ENCODE measurements around the gene NR4A3. TPM values are rescaled to one million over a fixed set of nuclear protein-coding genes. Genes with fewer than 3 reads are reported as not detected.

Gene NR4A3
- total and polyA plus RNA-seq, 2 experiments from 2014 or later, result 0.10 to 0.17 TPM

DNA sequence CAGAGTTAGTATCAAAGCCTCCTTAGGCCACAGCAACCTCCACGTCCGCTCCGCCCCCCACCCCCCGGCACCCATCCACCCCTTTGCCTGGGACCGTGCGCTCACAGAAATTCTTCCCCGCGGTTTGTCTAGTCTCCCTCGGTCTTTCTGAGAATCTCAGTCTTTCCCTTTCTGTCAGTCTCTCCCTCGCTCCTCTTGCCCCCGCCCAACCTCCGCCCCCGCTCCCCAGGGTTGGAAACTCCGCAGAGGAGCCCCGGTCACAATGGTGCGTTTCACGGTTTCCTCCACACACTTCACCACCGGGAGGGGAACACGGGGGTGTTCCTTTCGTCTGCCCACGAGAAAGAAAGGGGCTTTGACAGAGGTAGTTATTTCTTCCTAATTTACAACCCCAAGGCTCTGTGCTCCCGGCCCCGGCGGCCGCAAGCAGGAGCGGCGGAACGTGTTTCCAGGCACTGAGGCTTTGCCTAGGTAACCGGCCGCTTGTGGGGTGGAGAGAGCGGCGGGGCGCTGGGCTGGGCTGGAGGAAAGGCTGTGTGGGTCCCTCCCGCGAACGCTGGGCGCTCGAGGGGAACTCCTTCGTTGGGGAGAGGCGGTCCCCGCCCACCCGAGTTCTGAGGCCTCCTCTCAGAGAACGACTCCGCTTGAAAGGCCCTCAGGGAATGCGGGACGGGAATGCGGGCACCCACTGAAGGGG lies 2.1 kb downstream of the NR4A3 start:
- Mint-ChIP-seq H3K4me3 (peak overlapping the region; percentile 71), H3K27me3 (ENCODE audit: insufficient read depth, low read depth, poor library complexity) (peaks cover 88% of the 10 kb centered on the region), H3K27ac (no peak overlapping the region), H3K9me3 (peaks cover 5% of the 10 kb centered on the region; the same call in 1 of the 3 replicates), H3K36me3 (ENCODE audit: low read depth) (no peaks in the 10 kb centered on the region; the same call in 2 of the 3 replicates), H3K4me1 (peaks cover 37% of the 10 kb centered on the region)
- Histone ChIP-seq H3K27ac (ENCODE audit: low read depth) (no peak overlapping the region), H3K4me2 (peak overlapping the region; percentile 93), H3K4me1 (ENCODE audit: insufficient read depth) (peaks cover 41% of the 10 kb centered on the region), H3K9me2 (ENCODE audit: insufficient read depth) (no peaks in the 10 kb centered on the region), H4K20me1 (replicated peaks; ENCODE audit: insufficient read depth) (peaks cover 16% of the 10 kb centered on the region), H3F3A (replicated peaks; ENCODE audit: low read depth) (peaks cover 26% of the 10 kb centered on the region), H2AFZ (peak overlapping the region; percentile 98), H3K79me2 (replicated peaks; ENCODE audit: insufficient read depth) (0 out of 2 replicates have a peak, but pooled peaks cover 1% of the 10 kb centered on the region), H3K4me3 (peak overlapping the region; percentile 78), H3K27me3 (ENCODE audit: insufficient read depth) (peaks cover 88% of the 10 kb centered on the region), H3K36me3 (ENCODE audit: insufficient read depth) (peaks cover 5% of the 10 kb centered on the region; the same call in 1 of the 2 replicates)
- no peak for ATAC-seq
- peak; percentile 50 for DNase-seq (ENCODE audit: low spot score)
- TF ChIP-seq CREB1 (CRISPR knock-in tag; IDR thresholded peaks at IDR 0.05; ENCODE audit: low read depth) (no peak), STAT1 (IDR thresholded peaks at IDR 0.05; ENCODE audit: unreplicated experiment) (no peak), POLR2AphosphoS5 (IDR thresholded peaks at IDR 0.05; ENCODE audit: low read depth) (no peak), NANOG (IDR thresholded peaks at IDR 0.05; ENCODE audit: borderline replicate concordance) (no peak), JUNB (IDR thresholded peaks at IDR 0.05; ENCODE audit: unreplicated experiment) (no peak), ZNF114 (CRISPR knock-in tag; IDR thresholded peaks at IDR 0.05) (no peak), ZNF331 (CRISPR knock-in tag; IDR thresholded peaks at IDR 0.05; ENCODE audit: low read depth) (no peak), EZH2 (IDR thresholded peaks at IDR 0.05; ENCODE audit: low read depth, unreplicated experiment) (peak; percentile 91), EZH2phosphoT487 (IDR thresholded peaks at IDR 0.05; ENCODE audit: unreplicated experiment) (peak; percentile 90)
- TF ChIP-seq, protein P1, sequence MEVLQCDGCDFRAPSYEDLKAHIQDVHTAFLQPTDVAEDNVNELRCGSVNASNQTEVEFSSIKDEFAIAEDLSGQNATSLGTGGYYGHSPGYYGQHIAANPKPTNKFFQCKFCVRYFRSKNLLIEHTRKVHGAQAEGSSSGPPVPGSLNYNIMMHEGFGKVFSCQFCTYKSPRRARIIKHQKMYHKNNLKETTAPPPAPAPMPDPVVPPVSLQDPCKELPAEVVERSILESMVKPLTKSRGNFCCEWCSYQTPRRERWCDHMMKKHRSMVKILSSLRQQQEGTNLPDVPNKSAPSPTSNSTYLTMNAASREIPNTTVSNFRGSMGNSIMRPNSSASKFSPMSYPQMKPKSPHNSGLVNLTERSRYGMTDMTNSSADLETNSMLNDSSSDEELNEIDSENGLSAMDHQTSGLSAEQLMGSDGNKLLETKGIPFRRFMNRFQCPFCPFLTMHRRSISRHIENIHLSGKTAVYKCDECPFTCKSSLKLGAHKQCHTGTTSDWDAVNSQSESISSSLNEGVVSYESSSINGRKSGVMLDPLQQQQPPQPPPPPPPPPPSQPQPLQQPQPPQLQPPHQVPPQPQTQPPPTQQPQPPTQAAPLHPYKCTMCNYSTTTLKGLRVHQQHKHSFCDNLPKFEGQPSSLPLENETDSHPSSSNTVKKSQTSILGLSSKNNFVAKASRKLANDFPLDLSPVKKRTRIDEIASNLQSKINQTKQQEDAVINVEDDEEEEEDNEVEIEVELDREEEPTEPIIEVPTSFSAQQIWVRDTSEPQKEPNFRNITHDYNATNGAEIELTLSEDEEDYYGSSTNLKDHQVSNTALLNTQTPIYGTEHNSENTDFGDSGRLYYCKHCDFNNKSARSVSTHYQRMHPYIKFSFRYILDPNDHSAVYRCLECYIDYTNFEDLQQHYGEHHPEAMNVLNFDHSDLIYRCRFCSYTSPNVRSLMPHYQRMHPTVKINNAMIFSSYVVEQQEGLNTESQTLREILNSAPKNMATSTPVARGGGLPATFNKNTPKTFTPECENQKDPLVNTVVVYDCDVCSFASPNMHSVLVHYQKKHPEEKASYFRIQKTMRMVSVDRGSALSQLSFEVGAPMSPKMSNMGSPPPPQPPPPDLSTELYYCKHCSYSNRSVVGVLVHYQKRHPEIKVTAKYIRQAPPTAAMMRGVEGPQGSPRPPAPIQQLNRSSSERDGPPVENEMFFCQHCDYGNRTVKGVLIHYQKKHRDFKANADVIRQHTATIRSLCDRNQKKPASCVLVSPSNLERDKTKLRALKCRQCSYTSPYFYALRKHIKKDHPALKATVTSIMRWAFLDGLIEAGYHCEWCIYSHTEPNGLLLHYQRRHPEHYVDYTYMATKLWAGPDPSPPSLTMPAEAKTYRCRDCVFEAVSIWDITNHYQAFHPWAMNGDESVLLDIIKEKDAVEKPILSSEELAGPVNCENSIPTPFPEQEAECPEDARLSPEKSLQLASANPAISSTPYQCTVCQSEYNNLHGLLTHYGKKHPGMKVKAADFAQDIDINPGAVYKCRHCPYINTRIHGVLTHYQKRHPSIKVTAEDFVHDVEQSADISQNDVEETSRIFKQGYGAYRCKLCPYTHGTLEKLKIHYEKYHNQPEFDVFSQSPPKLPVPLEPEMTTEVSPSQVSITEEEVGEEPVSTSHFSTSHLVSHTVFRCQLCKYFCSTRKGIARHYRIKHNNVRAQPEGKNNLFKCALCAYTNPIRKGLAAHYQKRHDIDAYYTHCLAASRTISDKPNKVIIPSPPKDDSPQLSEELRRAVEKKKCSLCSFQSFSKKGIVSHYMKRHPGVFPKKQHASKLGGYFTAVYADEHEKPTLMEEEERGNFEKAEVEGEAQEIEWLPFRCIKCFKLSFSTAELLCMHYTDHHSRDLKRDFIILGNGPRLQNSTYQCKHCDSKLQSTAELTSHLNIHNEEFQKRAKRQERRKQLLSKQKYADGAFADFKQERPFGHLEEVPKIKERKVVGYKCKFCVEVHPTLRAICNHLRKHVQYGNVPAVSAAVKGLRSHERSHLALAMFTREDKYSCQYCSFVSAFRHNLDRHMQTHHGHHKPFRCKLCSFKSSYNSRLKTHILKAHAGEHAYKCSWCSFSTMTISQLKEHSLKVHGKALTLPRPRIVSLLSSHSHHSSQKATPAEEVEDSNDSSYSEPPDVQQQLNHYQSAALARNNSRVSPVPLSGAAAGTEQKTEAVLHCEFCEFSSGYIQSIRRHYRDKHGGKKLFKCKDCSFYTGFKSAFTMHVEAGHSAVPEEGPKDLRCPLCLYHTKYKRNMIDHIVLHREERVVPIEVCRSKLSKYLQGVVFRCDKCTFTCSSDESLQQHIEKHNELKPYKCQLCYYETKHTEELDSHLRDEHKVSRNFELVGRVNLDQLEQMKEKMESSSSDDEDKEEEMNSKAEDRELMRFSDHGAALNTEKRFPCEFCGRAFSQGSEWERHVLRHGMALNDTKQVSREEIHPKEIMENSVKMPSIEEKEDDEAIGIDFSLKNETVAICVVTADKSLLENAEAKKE (CRISPR knock-in tag; IDR thresholded peaks at IDR 0.05), result no peak
- TF ChIP-seq, protein P2, sequence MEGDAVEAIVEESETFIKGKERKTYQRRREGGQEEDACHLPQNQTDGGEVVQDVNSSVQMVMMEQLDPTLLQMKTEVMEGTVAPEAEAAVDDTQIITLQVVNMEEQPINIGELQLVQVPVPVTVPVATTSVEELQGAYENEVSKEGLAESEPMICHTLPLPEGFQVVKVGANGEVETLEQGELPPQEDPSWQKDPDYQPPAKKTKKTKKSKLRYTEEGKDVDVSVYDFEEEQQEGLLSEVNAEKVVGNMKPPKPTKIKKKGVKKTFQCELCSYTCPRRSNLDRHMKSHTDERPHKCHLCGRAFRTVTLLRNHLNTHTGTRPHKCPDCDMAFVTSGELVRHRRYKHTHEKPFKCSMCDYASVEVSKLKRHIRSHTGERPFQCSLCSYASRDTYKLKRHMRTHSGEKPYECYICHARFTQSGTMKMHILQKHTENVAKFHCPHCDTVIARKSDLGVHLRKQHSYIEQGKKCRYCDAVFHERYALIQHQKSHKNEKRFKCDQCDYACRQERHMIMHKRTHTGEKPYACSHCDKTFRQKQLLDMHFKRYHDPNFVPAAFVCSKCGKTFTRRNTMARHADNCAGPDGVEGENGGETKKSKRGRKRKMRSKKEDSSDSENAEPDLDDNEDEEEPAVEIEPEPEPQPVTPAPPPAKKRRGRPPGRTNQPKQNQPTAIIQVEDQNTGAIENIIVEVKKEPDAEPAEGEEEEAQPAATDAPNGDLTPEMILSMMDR (conservative IDR thresholded peaks at IDR 0.05; ENCODE audit: low read depth in 2 of 2), result no peak
- TF ChIP-seq, protein P3, sequence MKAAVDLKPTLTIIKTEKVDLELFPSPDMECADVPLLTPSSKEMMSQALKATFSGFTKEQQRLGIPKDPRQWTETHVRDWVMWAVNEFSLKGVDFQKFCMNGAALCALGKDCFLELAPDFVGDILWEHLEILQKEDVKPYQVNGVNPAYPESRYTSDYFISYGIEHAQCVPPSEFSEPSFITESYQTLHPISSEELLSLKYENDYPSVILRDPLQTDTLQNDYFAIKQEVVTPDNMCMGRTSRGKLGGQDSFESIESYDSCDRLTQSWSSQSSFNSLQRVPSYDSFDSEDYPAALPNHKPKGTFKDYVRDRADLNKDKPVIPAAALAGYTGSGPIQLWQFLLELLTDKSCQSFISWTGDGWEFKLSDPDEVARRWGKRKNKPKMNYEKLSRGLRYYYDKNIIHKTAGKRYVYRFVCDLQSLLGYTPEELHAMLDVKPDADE (IDR thresholded peaks at IDR 0.05), result no peak
- TF ChIP-seq, protein P4, sequence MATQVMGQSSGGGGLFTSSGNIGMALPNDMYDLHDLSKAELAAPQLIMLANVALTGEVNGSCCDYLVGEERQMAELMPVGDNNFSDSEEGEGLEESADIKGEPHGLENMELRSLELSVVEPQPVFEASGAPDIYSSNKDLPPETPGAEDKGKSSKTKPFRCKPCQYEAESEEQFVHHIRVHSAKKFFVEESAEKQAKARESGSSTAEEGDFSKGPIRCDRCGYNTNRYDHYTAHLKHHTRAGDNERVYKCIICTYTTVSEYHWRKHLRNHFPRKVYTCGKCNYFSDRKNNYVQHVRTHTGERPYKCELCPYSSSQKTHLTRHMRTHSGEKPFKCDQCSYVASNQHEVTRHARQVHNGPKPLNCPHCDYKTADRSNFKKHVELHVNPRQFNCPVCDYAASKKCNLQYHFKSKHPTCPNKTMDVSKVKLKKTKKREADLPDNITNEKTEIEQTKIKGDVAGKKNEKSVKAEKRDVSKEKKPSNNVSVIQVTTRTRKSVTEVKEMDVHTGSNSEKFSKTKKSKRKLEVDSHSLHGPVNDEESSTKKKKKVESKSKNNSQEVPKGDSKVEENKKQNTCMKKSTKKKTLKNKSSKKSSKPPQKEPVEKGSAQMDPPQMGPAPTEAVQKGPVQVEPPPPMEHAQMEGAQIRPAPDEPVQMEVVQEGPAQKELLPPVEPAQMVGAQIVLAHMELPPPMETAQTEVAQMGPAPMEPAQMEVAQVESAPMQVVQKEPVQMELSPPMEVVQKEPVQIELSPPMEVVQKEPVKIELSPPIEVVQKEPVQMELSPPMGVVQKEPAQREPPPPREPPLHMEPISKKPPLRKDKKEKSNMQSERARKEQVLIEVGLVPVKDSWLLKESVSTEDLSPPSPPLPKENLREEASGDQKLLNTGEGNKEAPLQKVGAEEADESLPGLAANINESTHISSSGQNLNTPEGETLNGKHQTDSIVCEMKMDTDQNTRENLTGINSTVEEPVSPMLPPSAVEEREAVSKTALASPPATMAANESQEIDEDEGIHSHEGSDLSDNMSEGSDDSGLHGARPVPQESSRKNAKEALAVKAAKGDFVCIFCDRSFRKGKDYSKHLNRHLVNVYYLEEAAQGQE (IDR thresholded peaks at IDR 0.05; ENCODE audit: unreplicated experiment), result no peak

All from GM23338 (cell line).